Brain microvascular endothelial cell (primary cell): ENCODE data around the gene MAK.

Experiments used
- DNase-seq: peaks from one replicate; pipeline ENCODE4 v3.0.0-alpha.2; 2020
- H3K27ac ChIP-seq: fragments of 250-450 bp; sonication (Bioruptor Pico); 2 replicates; pipeline ENCODE4 v1.5.1; 2020; ENCODE audit warnings: mild to moderate bottlenecking, moderate library complexity
- H3K27me3 ChIP-seq: fragments of 250-450 bp; sonication (Bioruptor Pico); replicated peaks from 2 replicates; pipeline ENCODE4 v1.5.1; 2020; ENCODE audit warnings: mild to moderate bottlenecking
- H3K36me3 ChIP-seq: fragments of 250-450 bp; sonication (Bioruptor Pico); replicated peaks from 2 replicates; pipeline ENCODE4 v1.5.1; 2020; ENCODE audit warnings: mild to moderate bottlenecking
- H3K4me3 ChIP-seq: 2 replicates; pipeline ENCODE4 v1.5.1; 2011; ENCODE audit warnings: low read depth, mild to moderate bottlenecking, control low read depth, low read length, moderate library complexity
- CTCF ChIP-seq: IDR thresholded peaks from 2 replicates; pipeline ENCODE4 v1.5.1; 2011; ENCODE audit warnings: low read depth, mild to moderate bottlenecking, moderate library complexity, low read length, control low read depth, inconsistent platforms; ENCODE audit errors: missing control alignments
- in situ Hi-C: cut with HindIII; loops from 2 replicates; pipeline ENCODE4 v1.10.0; 2017; ENCODE audit warnings: low sequenced_read_pairs, low pct_ligation_motif_present

Gene MAK

DNA sequence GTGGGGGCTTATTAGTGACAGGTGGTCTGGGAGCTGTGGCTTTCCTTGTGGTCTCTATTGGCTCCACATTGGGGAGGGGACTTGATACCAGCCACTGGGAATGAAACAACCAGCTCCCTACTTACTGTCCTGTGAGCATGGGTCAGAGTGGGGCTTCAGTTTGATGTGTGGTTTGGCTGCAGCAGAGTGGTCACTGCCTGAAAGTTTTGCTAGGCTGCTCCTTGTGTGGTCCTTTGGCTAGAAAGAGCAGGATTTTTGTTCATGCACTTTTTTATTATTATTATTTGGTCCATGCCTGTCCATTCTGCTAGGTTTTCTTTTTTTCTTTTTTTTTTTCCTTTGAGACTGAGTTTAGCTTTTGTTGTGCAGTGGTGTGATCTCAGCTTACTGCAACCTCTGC lies 98.3 kb downstream of the MAK start:
- no peak overlapping the region for H3K4me3 ChIP-seq
- no peak for DNase-seq
- in situ Hi-C loops: no loop called here
- TF ChIP-seq CTCF: no peak
- no peaks in the 10 kb centered on the region for H3K36me3 ChIP-seq
- no peak overlapping the region for H3K27ac ChIP-seq
- H3K27me3 ChIP-seq: no peaks in the 10 kb centered on the region

GRCh38 chr6:10736731-10737130 lies 101.6 kb downstream of the MAK start:
- Histone ChIP-seq H3K27me3 (no peaks in the 10 kb centered on the region), H3K4me3 (no peak overlapping the region), H3K36me3 (no peaks in the 10 kb centered on the region), H3K27ac (no peak overlapping the region)
- no peak for DNase-seq
- in situ Hi-C loops: no loop called here
- TF ChIP-seq CTCF: no peak

DNA sequence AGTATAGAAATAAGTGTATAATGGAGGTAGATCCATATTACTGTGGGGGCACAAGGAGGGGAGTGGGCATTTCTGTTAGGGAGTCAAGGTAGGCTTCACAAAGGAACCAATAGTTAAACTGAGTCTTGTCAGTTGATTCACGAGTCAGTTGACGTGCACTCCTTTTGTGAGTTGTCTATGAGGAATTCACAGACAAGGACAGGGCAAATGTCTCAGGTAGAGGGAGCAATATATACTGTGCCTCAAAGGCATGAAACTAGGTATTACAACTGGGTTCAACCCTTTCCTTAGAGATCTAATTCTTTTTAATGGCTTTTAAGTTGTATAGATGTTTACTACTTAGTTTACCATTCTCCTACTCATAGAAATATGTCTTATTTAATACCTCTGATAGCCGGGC lies 104.5 kb downstream of the MAK start:
- H3K27ac ChIP-seq: no peak overlapping the region

GRCh38 chr6:10733151-10733715 lies 105.1 kb downstream of the MAK start:
- Histone ChIP-seq H3K27me3 (no peaks in the 10 kb centered on the region), H3K27ac (no peak overlapping the region), H3K36me3 (peaks cover 10% of the 10 kb centered on the region), H3K4me3 (no peak overlapping the region)
- TF ChIP-seq CTCF: no peak
- in situ Hi-C loops: no loop called here
- DNase-seq: no peak

More for the DNA sequence above, 104.5 kb downstream of the MAK start:
- peaks cover 7% of the 10 kb centered on the region for H3K36me3 ChIP-seq
- no peak overlapping the region for H3K4me3 ChIP-seq
- in situ Hi-C loops: no loop called here
- DNase-seq: no peak
- no peak for TF ChIP-seq CTCF
- no peaks in the 10 kb centered on the region for H3K27me3 ChIP-seq

DNA sequence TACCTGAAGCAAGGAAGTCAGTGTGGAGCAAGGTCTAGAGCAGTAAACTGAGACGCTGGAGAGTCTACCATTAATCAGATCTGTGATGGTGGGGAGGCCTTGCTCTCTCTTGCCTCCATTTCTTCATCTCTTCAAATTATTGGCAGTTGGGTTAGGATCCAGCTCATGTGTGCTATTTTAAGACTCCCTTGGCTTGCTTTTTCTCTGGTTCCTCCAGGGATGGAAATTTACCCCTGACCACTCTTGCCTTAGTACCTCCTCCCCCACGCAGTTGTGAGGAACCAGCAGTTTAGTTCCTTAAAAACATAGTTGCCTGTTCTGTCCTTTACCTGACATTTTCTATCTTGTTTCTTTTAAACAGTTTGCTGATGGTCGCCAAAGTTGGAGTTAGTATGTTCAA lies 108.1 kb downstream of the MAK start:
- no peak overlapping the region for H3K27ac ChIP-seq
- no peak overlapping the region for H3K4me3 ChIP-seq
- DNase-seq: no peak
- peaks cover 25% of the 10 kb centered on the region for H3K36me3 ChIP-seq
- H3K27me3 ChIP-seq: no peaks in the 10 kb centered on the region
- TF ChIP-seq CTCF: no peak
- in situ Hi-C loops: no loop called here

- no peak for DNase-seq
- Histone ChIP-seq H3K4me3 (no peak overlapping the region), H3K27me3 (no peaks in the 10 kb centered on the region), H3K36me3 (peaks cover 23% of the 10 kb centered on the region), H3K27ac (no peak overlapping the region)
- no peak for TF ChIP-seq CTCF
- in situ Hi-C loops: no loop called here
Observed at GRCh38 chr6:10725716-10726115, 112.6 kb downstream of the MAK start.
